Breast epithelium (tissue), 4 donors: ENCODE results near the gene NECAB3. TPM values are rescaled to one million over a fixed set of nuclear protein-coding genes. Genes with fewer than 3 reads are reported as not detected.
"Not testable (repeated sequence)": the region's sequence is repeated elsewhere in the genome, so short reads cannot be mapped to it uniquely, and the experiment has no call there.

ENCODE experiments used
- DNase-seq, 2 donors: peaks; one replicate each; pipeline ENCODE4 v3.0.0-alpha.2; 2019; ENCODE audit warnings: low spot score in 2 of 2
- H3K27ac ChIP-seq, 2 donors: fragments of 200-600 bp; sonication (generic) in 1 of 2; one replicate each; pipeline ENCODE4 v1.5.1; 2016 to 2019; ENCODE audit warnings: mild to moderate bottlenecking in 1 of 2
- H3K27me3 ChIP-seq, 2 donors: fragments of 200-600 bp; sonication (generic) in 1 of 2; one replicate each; pipeline versions ENCODE4 v1.5.1 to v1.6.0; 2017 to 2019; ENCODE audit warnings: control low read depth in 1 of 2, mild to moderate bottlenecking in 1 of 2
- H3K36me3 ChIP-seq: fragments of 200-600 bp; one replicate; pipeline ENCODE4 v1.5.1; 2019
- H3K4me1 ChIP-seq, 2 donors: fragments of 200-600 bp; sonication (generic); one replicate each; pipeline ENCODE4 v1.5.1; 2016 to 2019; ENCODE audit warnings: control low read depth in 1 of 2
- H3K4me3 ChIP-seq, 3 donors: fragments of 200-600 bp; sonication (generic); 1 replicate in 2 of 3; 2 replicates in 1 of 3; pipeline ENCODE4 v1.5.1; 2016 to 2019; ENCODE audit warnings: mild to moderate bottlenecking in 3 of 3, moderate library complexity in 2 of 3
- H3K9me3 ChIP-seq, 2 donors: fragments of 200-600 bp; sonication (generic) in 1 of 2; one replicate each; pipeline ENCODE4 v1.5.1; 2016 to 2019; ENCODE audit warnings: control low read depth in 1 of 2
- POLR2A ChIP-seq: fragments of 450-650 bp; IDR thresholded peaks from one replicate; pipeline ENCODE4 v1.6.1; 2016; ENCODE audit warnings: antibody characterized with exemption, mild to moderate bottlenecking, moderate library complexity
- POLR2AphosphoS5 ChIP-seq, 3 donors: sonication (generic); formaldehyde crosslinking; IDR thresholded peaks; one replicate each; pipeline ENCODE4 v1.6.1; 2017; ENCODE audit warnings: antibody characterized with exemption in 3 of 3
- intact Hi-C: fragments of 100-400 bp; cut with DNase I; formaldehyde crosslinking; loops from one replicate; pipeline ENCODE4 v1.15.1; 2023; ENCODE audit warnings: low total_unique reads
- total RNA-seq, 3 donors: library from RNA; depleted of rRNA; stranded (reverse); fragments of >200 nt; gene quantifications; one replicate each; pipeline ENCODE4 v1.1.0, GENCODE V29; 2016
- TF ChIP-seq, protein P1 (sequence below), 3 donors: fragments of 450-650 bp; IDR thresholded peaks; one replicate each; pipeline ENCODE4 v1.5.1; 2016 to 2017; ENCODE audit warnings: antibody characterized with exemption in 3 of 3, mild to moderate bottlenecking in 3 of 3, moderate library complexity in 3 of 3

The NECAB3 gene
- total RNA-seq, 3 donors from 2014 or later = 23.4 to 37.3 (median 28.5) TPM

DNA sequence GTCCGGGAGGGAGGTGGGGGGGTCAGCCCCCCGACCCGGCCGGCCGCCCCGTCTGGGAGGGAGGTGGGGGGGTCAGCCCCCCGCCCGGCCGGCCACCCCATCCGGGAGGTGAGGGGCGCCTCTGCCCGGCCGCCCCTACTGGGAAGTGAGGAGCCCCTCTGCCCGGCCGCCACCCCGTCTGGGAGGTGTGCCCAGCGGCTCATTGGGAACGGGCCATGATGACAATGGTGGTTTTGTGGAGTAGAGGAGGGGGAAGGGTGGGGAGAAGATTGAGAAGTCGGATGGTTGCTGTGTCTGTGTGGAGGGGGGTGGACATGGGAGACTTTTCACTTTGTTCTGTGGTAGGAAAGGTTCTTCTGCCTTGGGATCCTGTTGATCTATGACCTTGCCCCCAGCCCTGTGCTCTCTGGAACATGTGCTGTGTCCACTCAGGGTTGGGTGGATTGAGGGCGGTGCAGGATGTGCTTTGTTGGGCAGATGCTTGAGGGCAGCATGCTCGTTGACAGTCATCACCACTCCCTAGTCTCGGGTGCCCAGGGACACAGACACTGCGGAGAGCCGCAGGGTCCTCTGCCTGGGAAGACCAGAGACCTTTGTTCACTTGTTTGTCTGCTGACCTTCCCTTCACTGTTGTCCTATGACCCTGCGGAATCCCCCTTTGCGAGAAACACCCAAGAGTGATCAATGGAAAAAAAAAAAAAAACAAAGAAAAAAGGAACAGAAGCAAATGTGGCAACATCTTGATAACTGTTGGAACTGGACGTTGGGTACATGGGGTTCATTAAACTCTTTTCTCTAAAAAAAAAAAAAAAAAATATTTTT is 27.6 kb upstream of the NECAB3 start:
- TF ChIP-seq POLR2A = no peak
- no peak for TF ChIP-seq POLR2AphosphoS5 (IDR thresholded peaks at IDR 0.05)
- TF ChIP-seq, protein P1, sequence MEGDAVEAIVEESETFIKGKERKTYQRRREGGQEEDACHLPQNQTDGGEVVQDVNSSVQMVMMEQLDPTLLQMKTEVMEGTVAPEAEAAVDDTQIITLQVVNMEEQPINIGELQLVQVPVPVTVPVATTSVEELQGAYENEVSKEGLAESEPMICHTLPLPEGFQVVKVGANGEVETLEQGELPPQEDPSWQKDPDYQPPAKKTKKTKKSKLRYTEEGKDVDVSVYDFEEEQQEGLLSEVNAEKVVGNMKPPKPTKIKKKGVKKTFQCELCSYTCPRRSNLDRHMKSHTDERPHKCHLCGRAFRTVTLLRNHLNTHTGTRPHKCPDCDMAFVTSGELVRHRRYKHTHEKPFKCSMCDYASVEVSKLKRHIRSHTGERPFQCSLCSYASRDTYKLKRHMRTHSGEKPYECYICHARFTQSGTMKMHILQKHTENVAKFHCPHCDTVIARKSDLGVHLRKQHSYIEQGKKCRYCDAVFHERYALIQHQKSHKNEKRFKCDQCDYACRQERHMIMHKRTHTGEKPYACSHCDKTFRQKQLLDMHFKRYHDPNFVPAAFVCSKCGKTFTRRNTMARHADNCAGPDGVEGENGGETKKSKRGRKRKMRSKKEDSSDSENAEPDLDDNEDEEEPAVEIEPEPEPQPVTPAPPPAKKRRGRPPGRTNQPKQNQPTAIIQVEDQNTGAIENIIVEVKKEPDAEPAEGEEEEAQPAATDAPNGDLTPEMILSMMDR (IDR thresholded peaks at IDR 0.05) = no peak
- H3K9me3 ChIP-seq = no peaks in the 10 kb centered on the region
- no peaks in the 10 kb centered on the region for H3K36me3 ChIP-seq

DNA sequence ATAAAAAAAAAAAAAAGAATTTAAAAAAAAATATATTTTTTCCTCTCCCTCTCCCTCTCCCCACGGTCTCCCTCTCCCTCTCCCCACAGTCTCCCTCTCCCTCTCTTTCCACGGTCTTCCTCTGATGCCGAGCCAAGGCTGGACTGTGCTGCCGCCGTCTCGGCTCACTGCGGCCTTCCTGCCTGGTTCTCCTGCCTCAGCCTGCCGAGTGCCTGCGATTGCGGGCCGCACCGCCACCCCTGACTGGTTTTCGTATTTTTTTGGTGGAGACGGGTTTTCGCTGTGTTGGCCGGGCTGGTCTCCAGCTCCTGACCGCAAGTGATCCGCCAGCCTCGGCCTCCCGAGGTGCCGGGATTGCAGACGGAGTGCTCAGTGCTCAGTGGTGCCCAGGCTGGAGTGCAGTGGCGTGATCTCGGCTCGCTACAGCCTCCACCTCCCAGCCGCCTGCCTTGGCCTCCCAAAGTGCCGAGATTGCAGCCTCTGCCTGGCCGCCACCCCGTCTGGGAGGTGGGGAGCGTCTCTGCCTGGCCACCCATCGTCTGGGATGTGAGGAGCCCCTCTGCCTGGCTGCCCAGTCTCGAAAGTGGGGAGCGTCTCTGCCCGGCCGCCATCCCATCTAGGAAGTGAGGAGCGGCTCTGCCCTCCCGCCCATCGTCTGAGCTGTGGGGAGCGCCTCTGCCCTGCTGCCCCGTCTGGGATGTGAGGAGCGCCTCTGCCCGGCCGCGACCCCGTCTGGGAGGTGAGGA is 26.6 kb upstream of the NECAB3 start:
- DNase-seq, H3K9me3 ChIP-seq, H3K4me1 ChIP-seq, intact Hi-C loops, H3K27me3 ChIP-seq, H3K4me3 ChIP-seq, H3K36me3 ChIP-seq, H3K27ac ChIP-seq: not testable (repeated sequence)

More for the DNA sequence above, 27.6 kb upstream of the NECAB3 start:
- intact Hi-C loops = no loop called here
- DNase-seq = no peak
- no peaks in the 10 kb centered on the region for H3K27me3 ChIP-seq
- no peak overlapping the region for H3K27ac ChIP-seq
- H3K4me3 ChIP-seq = no peak overlapping the region
- H3K4me1 ChIP-seq = no peaks in the 10 kb centered on the region

- H3K4me1 ChIP-seq, DNase-seq, H3K4me3 ChIP-seq, H3K27me3 ChIP-seq, intact Hi-C loops, H3K9me3 ChIP-seq, H3K27ac ChIP-seq, H3K36me3 ChIP-seq: not testable (repeated sequence)
Observed at GRCh38 chr20:33698966-33699365, 24.7 kb upstream of the NECAB3 start.

DNA sequence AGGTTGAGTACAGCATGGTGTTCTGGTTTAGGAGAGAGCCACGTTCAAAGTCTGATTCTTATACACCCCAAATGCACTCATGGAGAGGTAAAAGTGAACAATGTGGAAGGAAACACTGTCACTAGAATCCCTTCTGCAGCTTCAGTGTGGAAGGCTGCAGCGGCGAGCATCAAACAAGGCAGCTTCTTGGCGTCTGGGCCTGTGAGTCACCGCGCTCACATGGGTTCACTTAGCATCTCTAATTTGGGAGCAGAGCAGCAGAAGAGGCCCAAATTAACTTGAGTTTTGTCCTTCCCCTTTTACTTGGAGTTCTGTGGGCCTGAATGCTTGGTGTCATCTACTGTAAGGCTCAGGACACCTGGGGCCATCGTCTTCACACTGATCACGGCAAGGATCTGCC is 22.9 kb upstream of the NECAB3 start:
- Histone ChIP-seq H3K27ac (peak overlapping the region; percentile 54 to 63), H3K4me1 (no peaks in the 10 kb centered on the region), H3K36me3 (no peaks in the 10 kb centered on the region), H3K9me3 (no peaks in the 10 kb centered on the region), H3K27me3 (no peaks in the 10 kb centered on the region), H3K4me3 (no peak overlapping the region)
- DNase-seq = no peak
- TF ChIP-seq POLR2AphosphoS5 (IDR thresholded peaks at IDR 0.05) = peak in 1 of 3 donors; percentile 18
- TF ChIP-seq, protein P1 (IDR thresholded peaks at IDR 0.05) = no peak
- intact Hi-C loops = no loop called here

DNA sequence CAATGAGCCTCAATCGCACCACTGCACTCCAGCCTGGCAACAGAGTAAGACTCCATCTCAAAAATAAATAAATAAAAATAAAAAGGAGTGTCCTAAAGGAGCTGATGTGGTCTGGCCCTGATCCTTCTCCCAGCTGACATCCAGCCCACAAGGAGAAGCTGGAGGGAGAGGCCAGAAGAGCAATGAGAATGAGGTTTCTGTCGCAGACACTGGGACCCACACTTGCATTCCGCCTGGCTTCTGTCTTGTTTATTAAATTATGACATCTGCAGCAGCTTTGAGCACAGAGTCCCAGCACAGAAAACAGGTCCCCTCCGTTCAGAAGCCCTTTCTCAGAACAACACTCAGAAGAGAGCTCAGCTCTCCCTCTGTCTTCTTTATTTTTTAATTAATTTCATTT is 22.2 kb upstream of the NECAB3 start:
- no peak for DNase-seq
- intact Hi-C loops = no loop called here
- no peaks in the 10 kb centered on the region for H3K27me3 ChIP-seq
- no peak overlapping the region for H3K4me3 ChIP-seq
- no peaks in the 10 kb centered on the region for H3K4me1 ChIP-seq
- no peaks in the 10 kb centered on the region for H3K9me3 ChIP-seq
- H3K36me3 ChIP-seq = no peaks in the 10 kb centered on the region
- TF ChIP-seq POLR2AphosphoS5 (IDR thresholded peaks at IDR 0.05) (no peak), POLR2A (no peak)
- TF ChIP-seq, protein P1 (IDR thresholded peaks at IDR 0.05) = no peak
- peak overlapping the region in 1 of 2 donors; percentile 54 for H3K27ac ChIP-seq

DNA sequence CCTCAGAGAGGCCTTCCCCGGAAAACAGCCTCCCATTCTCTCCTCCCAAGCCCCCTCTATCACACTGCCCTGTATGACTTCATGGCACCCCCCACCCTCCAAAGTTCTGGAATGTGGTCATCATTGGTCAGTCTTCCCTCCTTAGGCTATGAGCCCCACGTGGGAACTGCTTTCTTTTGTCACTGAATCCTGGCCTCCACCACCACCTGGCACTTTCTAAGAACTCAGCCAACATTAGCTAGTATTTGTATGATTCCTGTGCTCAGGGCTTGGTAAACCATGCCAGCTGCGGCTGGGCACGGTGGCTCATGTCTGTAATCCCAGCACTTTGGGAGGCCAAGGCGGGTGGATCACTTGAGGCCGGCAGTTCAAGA is 20.4 kb upstream of the NECAB3 start:
- H3K36me3 ChIP-seq = no peaks in the 10 kb centered on the region
- intact Hi-C loops = no loop called here
- TF ChIP-seq POLR2AphosphoS5 (IDR thresholded peaks at IDR 0.05) (no peak), POLR2A (no peak)
- TF ChIP-seq, protein P1 (IDR thresholded peaks at IDR 0.05) = no peak

More for the DNA sequence above, 20.4 kb upstream of the NECAB3 start:
- no peak for DNase-seq
- Histone ChIP-seq H3K9me3 (no peaks in the 10 kb centered on the region), H3K4me3 (no peak overlapping the region), H3K4me1 (no peaks in the 10 kb centered on the region), H3K27me3 (no peaks in the 10 kb centered on the region), H3K27ac (peak overlapping the region in 1 of 2 donors; percentile 78)
